Kidney (tissue), 14 donors: ENCODE results near the gene CHAT. TPM values are rescaled to one million over a fixed set of nuclear protein-coding genes. Genes with fewer than 3 reads are reported as not detected.
A peak's percentile ranks its signal among the peaks of the same experiment; 100 is the strongest.

Source experiments
- DNase-seq, 5 donors: peaks; one replicate each; pipeline ENCODE4 v3.0.0-alpha.2; 2013 to 2020
- FAIRE-seq: peaks from 2 replicates; lab custom pipeline; 2012; peaks lifted over from hg19 to GRCh38; lab: Jason Lieb, UNC
- H3K27ac ChIP-seq, 2 donors: one replicate each; pipeline ENCODE4 v1.7.0; 2013; ENCODE audit warnings: low read depth in 2 of 2, low read length in 2 of 2, inconsistent platforms in 1 of 2
- H3K27me3 ChIP-seq: one replicate; pipeline ENCODE4 v1.7.1; 2013; ENCODE audit warnings: low read length, inconsistent platforms; ENCODE audit not compliant: control insufficient read depth, insufficient read depth
- H3K36me3 ChIP-seq, 3 donors: one replicate each; pipeline versions ENCODE4 v1.7.0 to v1.7.1; 2013; ENCODE audit warnings: low read length in 3 of 3, control low read depth in 1 of 3, inconsistent platforms in 1 of 3; ENCODE audit not compliant: insufficient read depth in 3 of 3, control insufficient read depth in 2 of 3
- H3K4me1 ChIP-seq, 3 donors: one replicate each; pipeline versions ENCODE4 v1.7.0 to v1.7.1; 2013; ENCODE audit warnings: low read length in 3 of 3, inconsistent platforms in 1 of 3, low read depth in 1 of 3; ENCODE audit not compliant: control insufficient read depth in 2 of 3, insufficient read depth in 2 of 3
- H3K4me3 ChIP-seq, 3 donors: one replicate each; pipeline versions ENCODE4 v1.7.0 to v1.8.1; 2013; ENCODE audit warnings: low read length in 3 of 3, control low read depth in 1 of 3, inconsistent platforms in 1 of 3
- H3K9ac ChIP-seq, 3 donors: one replicate each; pipeline versions ENCODE4 v1.7.0 to v1.7.1; 2013; ENCODE audit warnings: low read length in 3 of 3, control low read depth in 1 of 3, inconsistent platforms in 1 of 3
- H3K9me3 ChIP-seq, 3 donors: one replicate each; pipeline versions ENCODE4 v1.7.0 to v1.7.1; 2013; ENCODE audit warnings: low read length in 3 of 3, control low read depth in 1 of 3, inconsistent platforms in 1 of 3; ENCODE audit not compliant: control insufficient read depth in 2 of 3, insufficient read depth in 1 of 3
- intact Hi-C: fragments of 100-400 bp; cut with DNase I; formaldehyde crosslinking; loops from one replicate; pipeline ENCODE4 v1.11.1; 2022
- polyA plus RNA-seq: library from polyadenylated mRNA; stranded (reverse); fragments of 350-450 nt; fragmentation: Illumina TruSeq; extraction: RNeasy Lipid Tissue Mini Kit (QIAGEN cat#74804); gene quantifications from one replicate; pipeline ENCODE4 v1.2.3, GENCODE V29; 2014; ENCODE audit warnings: low read depth, low replicate concordance; ENCODE audit not compliant: insufficient read depth
- total RNA-seq: library from RNA; stranded (reverse); fragmentation: NEBNext Ultra II Directional; extraction: Animal tissue kit (Norgen Biotek cat#: 25700); gene quantifications from one replicate; pipeline ENCODE4 v1.2.1, GENCODE V29; 2021
- TF ChIP-seq, protein P1 (sequence below): IDR thresholded peaks from 3 replicates; pipeline ENCODE4 v1.5.1; 2012; ENCODE audit warnings: mild to moderate bottlenecking, moderate library complexity, borderline replicate concordance; ENCODE audit not compliant: insufficient read depth; ENCODE audit errors: extremely low read depth
- donor health status: control.
- donor health status: control.
- donor health status: control.
- donor health status: control.
- donor health status: control.
- donor health status: DM: yes; HTN: yes; CAD: no.
- donor health status: Normal renal cell carcinoma (clear cell type).

CHAT gene
- total and polyA plus RNA-seq, 2 donors from 2014 or later, result not detected

DNA sequence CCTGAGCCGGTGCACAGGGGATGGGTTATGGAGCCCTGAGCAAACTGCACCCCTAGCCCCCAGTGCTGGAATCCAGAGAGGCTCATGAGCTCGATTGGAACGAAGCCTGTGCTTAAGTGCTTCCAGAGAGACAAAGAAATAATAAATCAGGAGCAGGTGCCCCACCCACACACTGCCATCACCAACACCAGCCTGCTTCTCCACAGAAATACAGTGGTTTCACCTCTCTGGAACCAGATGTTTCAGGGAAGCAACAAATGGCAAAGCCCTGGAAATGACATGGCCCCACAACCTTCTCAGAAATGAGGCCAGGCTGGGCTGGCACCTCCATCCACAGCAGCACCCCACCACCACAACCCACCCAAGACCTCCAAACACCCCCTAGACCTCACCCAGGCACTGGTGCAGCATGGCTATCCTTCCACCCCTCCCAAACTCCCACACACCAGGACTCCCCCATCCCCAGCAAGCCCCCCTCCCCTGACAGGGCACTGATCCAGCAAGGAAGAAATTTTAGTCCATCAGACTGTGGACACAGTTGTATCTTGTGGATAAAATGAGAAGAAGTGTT is 7.8 kb upstream of the CHAT start:
- DNase-seq (peak in 1 of 5 donors; percentile 19), FAIRE-seq (no peak)
- Histone ChIP-seq H3K9ac (no peak overlapping the region), H3K4me1 (peaks cover 0 to 4% (median 0%) of the 10 kb centered on the region in 3 donors), H3K27ac (no peak overlapping the region), H3K9me3 (no peaks in the 10 kb centered on the region), H3K27me3 (peaks cover 18% of the 10 kb centered on the region), H3K36me3 (no peaks in the 10 kb centered on the region), H3K4me3 (no peak overlapping the region)
- intact Hi-C loops, result no loop called here
- TF ChIP-seq, protein P1, sequence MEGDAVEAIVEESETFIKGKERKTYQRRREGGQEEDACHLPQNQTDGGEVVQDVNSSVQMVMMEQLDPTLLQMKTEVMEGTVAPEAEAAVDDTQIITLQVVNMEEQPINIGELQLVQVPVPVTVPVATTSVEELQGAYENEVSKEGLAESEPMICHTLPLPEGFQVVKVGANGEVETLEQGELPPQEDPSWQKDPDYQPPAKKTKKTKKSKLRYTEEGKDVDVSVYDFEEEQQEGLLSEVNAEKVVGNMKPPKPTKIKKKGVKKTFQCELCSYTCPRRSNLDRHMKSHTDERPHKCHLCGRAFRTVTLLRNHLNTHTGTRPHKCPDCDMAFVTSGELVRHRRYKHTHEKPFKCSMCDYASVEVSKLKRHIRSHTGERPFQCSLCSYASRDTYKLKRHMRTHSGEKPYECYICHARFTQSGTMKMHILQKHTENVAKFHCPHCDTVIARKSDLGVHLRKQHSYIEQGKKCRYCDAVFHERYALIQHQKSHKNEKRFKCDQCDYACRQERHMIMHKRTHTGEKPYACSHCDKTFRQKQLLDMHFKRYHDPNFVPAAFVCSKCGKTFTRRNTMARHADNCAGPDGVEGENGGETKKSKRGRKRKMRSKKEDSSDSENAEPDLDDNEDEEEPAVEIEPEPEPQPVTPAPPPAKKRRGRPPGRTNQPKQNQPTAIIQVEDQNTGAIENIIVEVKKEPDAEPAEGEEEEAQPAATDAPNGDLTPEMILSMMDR, result no peak

DNA sequence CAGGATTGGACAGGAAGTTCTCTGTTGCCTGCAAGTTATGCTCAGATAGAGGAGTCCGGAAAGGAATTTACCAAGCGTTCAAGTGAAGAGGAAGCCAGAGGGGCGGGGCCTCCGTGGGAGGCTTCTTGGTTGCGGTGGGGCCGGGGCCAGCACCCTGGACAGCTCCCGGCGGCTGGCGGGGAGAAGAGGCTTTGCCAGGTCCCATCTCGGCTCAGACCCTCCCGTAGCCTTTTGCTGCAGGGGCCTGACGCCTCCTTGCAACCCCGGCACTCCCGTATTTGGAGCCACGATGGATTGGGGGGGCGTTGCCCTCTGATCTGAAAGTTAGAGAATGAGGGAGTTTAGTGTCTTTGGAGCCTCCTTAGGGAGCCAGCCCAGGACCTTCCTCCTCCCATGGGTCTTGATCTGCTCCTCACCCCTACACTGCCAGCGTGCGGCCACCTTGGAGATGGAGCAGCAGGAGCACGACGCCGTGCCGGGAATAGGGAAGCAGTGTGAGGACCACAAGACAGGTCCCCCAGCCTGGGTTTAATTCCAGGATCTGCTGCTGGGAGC is 6.8 kb upstream of the CHAT start:
- Histone ChIP-seq H3K4me3 (no peak overlapping the region), H3K36me3 (no peaks in the 10 kb centered on the region), H3K27ac (no peak overlapping the region), H3K27me3 (peaks cover 28% of the 10 kb centered on the region), H3K9ac (no peak overlapping the region), H3K9me3 (no peaks in the 10 kb centered on the region), H3K4me1 (peaks cover 0 to 11% (median 0%) of the 10 kb centered on the region in 3 donors)
- FAIRE-seq (no peak), DNase-seq (peak; percentile 85 to 92 (median 92))
- intact Hi-C loops, result no loop called here
- TF ChIP-seq, protein P1, result no peak

DNA sequence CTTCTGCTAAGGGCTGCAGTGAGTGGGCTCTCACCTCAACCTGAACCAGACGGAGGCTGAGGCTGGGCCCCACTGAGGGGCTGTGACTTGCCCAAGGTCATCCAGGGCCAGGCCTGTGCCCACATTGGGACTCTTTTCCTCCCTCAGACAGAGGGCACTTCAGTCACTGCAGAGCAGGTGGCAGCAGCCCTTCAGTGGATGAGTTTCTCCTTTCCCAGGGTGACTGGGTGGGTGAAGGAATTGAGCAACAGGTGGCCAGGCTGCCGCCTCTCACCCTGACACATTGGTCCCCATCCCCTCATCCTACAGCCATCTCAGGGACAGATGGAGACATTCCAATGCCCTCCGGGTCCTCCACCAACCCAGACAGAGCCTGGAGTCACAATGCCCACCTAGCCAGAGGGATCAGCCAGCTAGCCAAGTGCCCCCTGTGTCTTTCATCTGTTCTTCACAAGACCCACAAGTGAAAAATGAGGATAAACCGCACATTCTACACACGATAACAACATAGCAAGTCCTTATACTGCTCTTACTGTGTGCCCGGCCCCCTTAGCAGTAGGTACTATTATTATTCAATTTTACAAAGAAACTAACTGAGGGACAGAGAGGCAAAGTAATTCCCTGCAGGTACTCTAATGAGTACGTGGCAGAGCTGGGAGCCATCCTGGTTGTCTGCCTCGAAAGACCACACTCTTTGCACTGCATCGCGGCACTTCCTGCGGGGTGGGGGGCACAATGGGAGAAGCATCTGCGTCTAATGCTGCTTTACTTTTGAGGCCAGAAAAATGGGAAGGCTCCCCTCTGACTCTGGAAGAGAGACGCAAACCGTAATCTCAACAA is 5.5 kb upstream of the CHAT start:
- TF ChIP-seq, protein P1, result no peak
- DNase-seq (peak in 1 of 5 donors; percentile 27), FAIRE-seq (no peak)
- H3K27me3 ChIP-seq, result peaks cover 39% of the 10 kb centered on the region
- H3K9ac ChIP-seq, result no peak overlapping the region
- intact Hi-C loops, result no loop called here
- H3K9me3 ChIP-seq, result no peaks in the 10 kb centered on the region
- peaks cover 0 to 14% (median 0%) of the 10 kb centered on the region in 3 donors for H3K4me1 ChIP-seq
- no peak overlapping the region for H3K4me3 ChIP-seq
- H3K36me3 ChIP-seq, result no peaks in the 10 kb centered on the region
- H3K27ac ChIP-seq, result no peak overlapping the region
